T-helper 22 cell (primary cell): ENCODE measurements around the gene CUL4A.
"Not testable (repeated sequence)": the region's sequence is repeated elsewhere in the genome, so short reads cannot be mapped to it uniquely, and the experiment has no call there.

Experiments used
- DNase-seq: peaks from one replicate; pipeline ENCODE4 v3.0.0-alpha.2; 2020; ENCODE audit warnings: low read depth

Gene CUL4A

GRCh38 chr13:113292021-113292862 lies 82.8 kb downstream of the CUL4A start:
- no peak for DNase-seq

- DNase-seq, result no peak
These were observed 84.3 kb downstream of the CUL4A start for GRCh38 chr13:113293686-113294085.

- no peak for DNase-seq
These were observed 86.4 kb downstream of the CUL4A start for GRCh38 chr13:113295776-113296175.

- DNase-seq, result peak; percentile 96
These were observed 87.5 kb downstream of the CUL4A start, which contains the start of gene LAMP1 for GRCh38 chr13:113296823-113297369. LAMP1 (plus strand) TSS chr13:113297239; CDS start chr13:113297435, 196 bp downstream.

- peak; percentile 27 for DNase-seq
These were observed 88.1 kb downstream of the CUL4A start for GRCh38 chr13:113297370-113298042.

- no peak for DNase-seq
These were observed 88.9 kb downstream of the CUL4A start for GRCh38 chr13:113298043-113298945.

- no peak for DNase-seq
These were observed 90.5 kb downstream of the CUL4A start for GRCh38 chr13:113299951-113300350.

GRCh38 chr13:113302986-113303385 lies 93.6 kb downstream of the CUL4A start:
- DNase-seq, result no peak

GRCh38 chr13:113304121-113304520 lies 94.7 kb downstream of the CUL4A start:
- no peak for DNase-seq

- DNase-seq, result no peak
These were observed 95.8 kb downstream of the CUL4A start for GRCh38 chr13:113305208-113305607.

GRCh38 chr13:113307491-113307890 lies 98.1 kb downstream of the CUL4A start:
- no peak for DNase-seq

GRCh38 chr13:113309473-113309872 lies 100.1 kb downstream of the CUL4A start:
- no peak for DNase-seq

- not testable (repeated sequence) for DNase-seq
These were observed 104.7 kb downstream of the CUL4A start for GRCh38 chr13:113314112-113314511.

- DNase-seq, result not testable (repeated sequence)
These were observed 105.6 kb downstream of the CUL4A start for GRCh38 chr13:113314895-113315470.

GRCh38 chr13:113315992-113316391 lies 106.6 kb downstream of the CUL4A start:
- DNase-seq, result no peak
